H1 (cell line): ENCODE data around the gene CHRNA1. TPM values are rescaled to one million over a fixed set of nuclear protein-coding genes. Genes with fewer than 3 reads are reported as not detected.

Experiments used
- CTCF ChIA-PET: fragments of 300-600 bp; sonication (Branson Sonifier 250); formaldehyde crosslinking; loops from one replicate; lab custom pipeline; 2021; ENCODE audit not compliant: partially characterized antibody; lab: Charles Lee
- POLR2A ChIA-PET: fragments of 300-600 bp; sonication (Branson Sonifier 250); formaldehyde crosslinking; loops from one replicate; lab custom pipeline; 2021; ENCODE audit warnings: inconsistent platforms; ENCODE audit not compliant: partially characterized antibody; lab: Charles Lee
- DNase-seq, 2 experiments: peaks; one replicate each; pipeline versions ENCODE4 v3.0.0 to v3.0.0-alpha.2; 2010 to 2022; ENCODE audit warnings: low spot score in 2 of 2, low read depth in 1 of 2, mixed read lengths in 1 of 2
- FAIRE-seq: peaks from 2 replicates; lab custom pipeline; 2011; peaks lifted over from hg19 to GRCh38; lab: Jason Lieb, UNC
- H2AFZ ChIP-seq: 2 replicates; pipeline ENCODE4 v1.8.1; 2012; ENCODE audit warnings: low read length, inconsistent platforms
- H2AK5ac ChIP-seq: 2 replicates; pipeline ENCODE4 v1.6.1; 2013; ENCODE audit warnings: low read depth, low read length
- H2BK120ac ChIP-seq: replicated peaks from 2 replicates; pipeline ENCODE3; 2013; ENCODE audit warnings: low read depth, low read length, inconsistent platforms
- H2BK12ac ChIP-seq: 2 replicates; pipeline ENCODE4 v1.6.1; 2013; ENCODE audit warnings: low read depth, low read length
- H2BK15ac ChIP-seq: 2 replicates; pipeline ENCODE4 v1.6.1; 2013; ENCODE audit warnings: low read length
- H2BK20ac ChIP-seq: 2 replicates; pipeline ENCODE4 v1.6.1; 2013; ENCODE audit warnings: low read length
- H2BK5ac ChIP-seq: 2 replicates; pipeline ENCODE4 v1.6.1; 2013; ENCODE audit warnings: low read depth, low read length
- H3K14ac ChIP-seq: 2 replicates; pipeline ENCODE4 v1.6.1; 2013; ENCODE audit warnings: inconsistent platforms; ENCODE audit not compliant: insufficient read length
- H3K18ac ChIP-seq: 2 replicates; pipeline ENCODE4 v1.6.1; 2013; ENCODE audit warnings: low read length; ENCODE audit errors: extremely low read depth
- H3K23ac ChIP-seq: 2 replicates; pipeline ENCODE4 v1.6.1; 2013; ENCODE audit warnings: inconsistent platforms; ENCODE audit not compliant: insufficient read length
- H3K23me2 ChIP-seq: 2 replicates; pipeline ENCODE4 v1.6.1; 2013; ENCODE audit warnings: low read depth, low read length
- H3K27ac ChIP-seq: 2 replicates; pipeline ENCODE4 v1.6.1; 2011; ENCODE audit warnings: low read depth, low read length, inconsistent platforms
- H3K27me3 ChIP-seq, 4 experiments: replicated peaks in 1 of 4; 1 replicate in 1 of 4; 2 replicates in 3 of 4; pipeline versions ENCODE4 v1.6.1 to v1.8.1; 2011 to 2013; ENCODE audit warnings: low read length in 3 of 4, mild to moderate bottlenecking in 3 of 4, inconsistent platforms in 2 of 4, mixed read lengths in 2 of 4, moderate library complexity in 1 of 4; ENCODE audit not compliant: control insufficient read depth in 3 of 4, insufficient read depth in 3 of 4; ENCODE audit errors: extremely low read depth in 1 of 4
- H3K36me3 ChIP-seq, 4 experiments: 2 replicates each; pipeline versions ENCODE4 v1.6.1 to v1.8.1; 2011 to 2013; ENCODE audit warnings: mild to moderate bottlenecking in 4 of 4, low read length in 3 of 4, moderate library complexity in 2 of 4, control low read depth in 1 of 4, inconsistent platforms in 1 of 4; ENCODE audit not compliant: insufficient read depth in 4 of 4, control insufficient read depth in 2 of 4
- H3K4ac ChIP-seq: replicated peaks from 2 replicates; pipeline ENCODE3; 2013; ENCODE audit warnings: low read length, low read depth, mixed read lengths, inconsistent platforms; ENCODE audit not compliant: insufficient read length
- H3K4me1 ChIP-seq, 4 experiments: replicated peaks in 1 of 4; 1 replicate in 1 of 4; 2 replicates in 3 of 4; pipeline versions ENCODE4 v1.6.1 to v1.8.1; 2011 to 2013; ENCODE audit warnings: low read length in 3 of 4, inconsistent platforms in 2 of 4, mixed read lengths in 1 of 4; ENCODE audit not compliant: insufficient read depth in 4 of 4, control insufficient read depth in 3 of 4
- H3K4me2 ChIP-seq, 2 experiments: 2 replicates each; pipeline versions ENCODE4 v1.6.1 to v1.8.1; 2011 to 2013; ENCODE audit warnings: low read depth in 2 of 2, low read length in 2 of 2, control low read depth in 1 of 2, inconsistent platforms in 1 of 2, mild to moderate bottlenecking in 1 of 2; ENCODE audit not compliant: insufficient read depth in 1 of 2
- H3K4me3 ChIP-seq, 4 experiments: fragments of 200-600, 300-600 bp in 1 of 4; sonication (generic), shearing (Covaris generic), sonication (Bioruptor Twin) in 1 of 4; 2 replicates each; pipeline versions ENCODE4 v1.5.1 to v1.8.1; 2011 to 2016; ENCODE audit warnings: low read length in 4 of 4, low read depth in 3 of 4, control low read depth in 2 of 4, inconsistent platforms in 2 of 4, mild to moderate bottlenecking in 2 of 4, mixed read lengths in 1 of 4, moderate library complexity in 1 of 4; ENCODE audit not compliant: insufficient read depth in 2 of 4; ENCODE audit errors: extremely low read depth in 1 of 4
- H3K56ac ChIP-seq: replicated peaks from 2 replicates; pipeline ENCODE3; 2013; ENCODE audit warnings: low read depth, mild to moderate bottlenecking, mixed read lengths, low read length, inconsistent platforms; ENCODE audit not compliant: insufficient read length
- H3K79me1 ChIP-seq: 2 replicates; pipeline ENCODE4 v1.6.1; 2013; ENCODE audit warnings: low read depth, low read length, control low read depth
- H3K79me2 ChIP-seq, 2 experiments: 2 replicates each; pipeline versions ENCODE4 v1.6.1 to v1.8.1; 2012 to 2013; ENCODE audit warnings: low read length in 2 of 2, mild to moderate bottlenecking in 2 of 2, inconsistent platforms in 1 of 2; ENCODE audit not compliant: insufficient read depth in 2 of 2, control insufficient read depth in 1 of 2
- H3K9ac ChIP-seq, 4 experiments: replicated peaks in 1 of 4; 1 replicate in 1 of 4; 2 replicates in 3 of 4; pipeline versions ENCODE4 v1.6.1 to v1.8.1; 2011 to 2013; ENCODE audit warnings: low read depth in 3 of 4, low read length in 3 of 4, control low read depth in 2 of 4, mild to moderate bottlenecking in 2 of 4, moderate library complexity in 2 of 4, inconsistent platforms in 1 of 4; ENCODE audit errors: extremely low read depth in 1 of 4
- H3K9me3 ChIP-seq, 2 experiments: 2 replicates each; pipeline versions ENCODE4 v1.6.1 to v1.8.1; 2012 to 2013; ENCODE audit warnings: mild to moderate bottlenecking in 2 of 2, moderate library complexity in 2 of 2, control low read depth in 1 of 2, inconsistent platforms in 1 of 2, low read depth in 1 of 2, low read length in 1 of 2, mixed read lengths in 1 of 2; ENCODE audit not compliant: insufficient read depth in 2 of 2
- H4K20me1 ChIP-seq, 2 experiments: replicated peaks in 1 of 2; 2 replicates each; pipeline versions ENCODE3 to v1.8.1; 2011 to 2013; ENCODE audit warnings: inconsistent platforms in 2 of 2, low read length in 2 of 2, mild to moderate bottlenecking in 1 of 2; ENCODE audit not compliant: insufficient read depth in 2 of 2, control insufficient read depth in 1 of 2
- H4K5ac ChIP-seq: 2 replicates; pipeline ENCODE4 v1.6.1; 2013; ENCODE audit warnings: low read length, low read depth, mixed read lengths, inconsistent platforms; ENCODE audit not compliant: insufficient read length
- H4K8ac ChIP-seq: 2 replicates; pipeline ENCODE4 v1.8.0; 2013; ENCODE audit warnings: mild to moderate bottlenecking, moderate library complexity, low read length, inconsistent platforms; ENCODE audit not compliant: insufficient read depth; ENCODE audit errors: extremely low read depth
- H4K91ac ChIP-seq: replicated peaks from 2 replicates; pipeline ENCODE3; 2013; ENCODE audit warnings: low read length, mixed read lengths, inconsistent platforms; ENCODE audit not compliant: insufficient read length
- BCL11A ChIP-seq, 2 experiments: IDR thresholded peaks; one replicate each; pipeline ENCODE4 v1.6.1; 2011; ENCODE audit warnings: low read depth in 2 of 2, low read length in 2 of 2, mild to moderate bottlenecking in 2 of 2
- BRCA1 ChIP-seq: IDR thresholded peaks from 2 replicates; pipeline ENCODE4 v1.6.1; 2012; ENCODE audit warnings: low read depth, low read length, improper control_type of control experiment
- CHD2 ChIP-seq: IDR thresholded peaks from 2 replicates; pipeline ENCODE4 v1.6.1; 2012; ENCODE audit warnings: low read length, improper control_type of control experiment
- E2F6 ChIP-seq: IDR thresholded peaks from 2 replicates; pipeline ENCODE4 v1.6.1; 2012; ENCODE audit warnings: inconsistent platforms
- FOSL1 ChIP-seq: IDR thresholded peaks from 2 replicates; pipeline ENCODE4 v1.6.1; 2011; ENCODE audit warnings: mild to moderate bottlenecking, low read depth, low read length, moderate library complexity; ENCODE audit not compliant: insufficient read depth
- KDM5A ChIP-seq: fragments of 200-600 bp; IDR thresholded peaks from 2 replicates; pipeline ENCODE4 v1.7.1; 2012; ENCODE audit warnings: mild to moderate bottlenecking, low read length, inconsistent platforms, mixed read lengths
- NANOG ChIP-seq: IDR thresholded peaks from 2 replicates; pipeline ENCODE4 v1.6.1; 2011; ENCODE audit warnings: low read length, low read depth, mild to moderate bottlenecking, inconsistent platforms; ENCODE audit not compliant: insufficient read depth, poor library complexity, severe bottlenecking
- POLR2A ChIP-seq, 2 experiments: IDR thresholded peaks; 1 replicate in 1 of 2; 2 replicates in 1 of 2; pipeline ENCODE4 v1.6.1; 2011; ENCODE audit warnings: low read depth in 2 of 2, low read length in 2 of 2, mild to moderate bottlenecking in 2 of 2; ENCODE audit errors: control extremely low read depth in 1 of 2
- RNF2 ChIP-seq: fragments of 200-900, 300-1000 bp; sonication (generic); IDR thresholded peaks from 2 replicates; pipeline ENCODE4 v1.7.1; 2016; ENCODE audit warnings: borderline replicate concordance, low read depth, mild to moderate bottlenecking, antibody characterized with exemption, low read length; ENCODE audit not compliant: poor library complexity, severe bottlenecking; ENCODE audit errors: missing control alignments
- SAP30 ChIP-seq: fragments of 300-600 bp; sonication (generic); IDR thresholded peaks from 2 replicates; pipeline ENCODE4 v1.7.1; 2012; ENCODE audit warnings: low read length, moderate library complexity, mild to moderate bottlenecking, inconsistent platforms; ENCODE audit not compliant: insufficient read depth, insufficient replicate concordance
- SIRT6 ChIP-seq: IDR thresholded peaks from one replicate; pipeline ENCODE4 v1.7.1; 2012; ENCODE audit warnings: low read length, inconsistent platforms
- SP2 ChIP-seq: IDR thresholded peaks from 2 replicates; pipeline ENCODE4 v1.6.1; 2012; ENCODE audit warnings: mild to moderate bottlenecking, low read length, inconsistent platforms
- TEAD4 ChIP-seq: IDR thresholded peaks from 2 replicates; pipeline ENCODE4 v1.6.1; 2012; ENCODE audit warnings: low read depth, low read length, inconsistent platforms, mixed read lengths
- WGBS, 2 experiments: shearing (Covaris generic) in 1 of 2; methylation state at CpG; one replicate each; pipeline versions ENCODE4 v1.1.6 to v1.1.7; 2013 to 2015; ENCODE audit warnings: low lambda C conversion rate in 2 of 2, mixed read lengths in 2 of 2, inconsistent platforms in 1 of 2, low coverage in 1 of 2, missing lambda C conversion rate in 1 of 2; ENCODE audit not compliant: insufficient replicate concordance in 2 of 2, insufficient coverage in 1 of 2, insufficient read length in 1 of 2; ENCODE audit errors: extremely low coverage in 1 of 2, missing lambda C conversion rate in 1 of 2; 5-methylcytosine and 5-hydroxymethylcytosine counted together
- polyA plus RNA-seq, 7 experiments: library from polyadenylated mRNA; depleted of rRNA in 3 of 7; stranded (reverse) in 5 of 7; unstranded in 2 of 7; fragments of >200 nt in 5 of 7; fragments of 200-250 nt in 2 of 7; gene quantifications; 1 replicate in 5 of 7; 2 replicates in 1 of 7; 4 replicates in 1 of 7; pipeline versions ENCODE4 v1.2.1 to v1.2.3, GENCODE V29; 2011 to 2013; ENCODE audit warnings: missing spikeins in 2 of 7, mixed read lengths in 2 of 7
- total RNA-seq: library from RNA; stranded (reverse); fragmentation: NEBNext Ultra II Directional; extraction: Animal tissue kit (Norgen Biotek cat#: 25700); gene quantifications from 2 replicates; pipeline ENCODE4 v1.2.1, GENCODE V29; 2021

CHRNA1 gene
- total and polyA plus RNA-seq, 2 of the 8 experiments (the other 6 are each of a cell fraction or from before 2014, with no cell fraction given) = 0.11 to 0.15 TPM

GRCh38 chr2:174752403-174753037, 11.8 kb downstream of the CHRNA1 start:
- Histone ChIP-seq H3K14ac (no peak overlapping the region), H3K27me3 (no peaks in the 10 kb centered on the region), H2BK15ac (no peak overlapping the region), H4K20me1 (no peaks in the 10 kb centered on the region), H3K4me1 (peaks cover 0 to 2% (median 1%) of the 10 kb centered on the region in 4 experiments; a peak in 3 of 7 replicates), H2AK5ac (no peak overlapping the region), H3K4me2 (no peak overlapping the region), H3K4ac (no peak overlapping the region), H3K9ac (no peak overlapping the region), H3K27ac (no peak overlapping the region), H3K79me1 (no peaks in the 10 kb centered on the region), H4K8ac (no peak overlapping the region), H3K56ac (no peak overlapping the region), H3K18ac (no peak overlapping the region), H3K9me3 (no peaks in the 10 kb centered on the region), H4K5ac (no peak overlapping the region), H2BK12ac (no peak overlapping the region), H2AFZ (no peak overlapping the region), H3K36me3 (no peaks in the 10 kb centered on the region), H3K4me3 (no peak overlapping the region), H3K23ac (no peak overlapping the region), H2BK120ac (no peak overlapping the region), H2BK5ac (no peak overlapping the region), H4K91ac (no peak overlapping the region), H2BK20ac (0 out of 2 replicates have a peak overlapping the region, but pooled peaks have one; percentile 53), H3K79me2 (no peaks in the 10 kb centered on the region), H3K23me2 (no peaks in the 10 kb centered on the region)
- no peak for FAIRE-seq
- no peak for DNase-seq
- POLR2A ChIA-PET = no interaction called here
- WGBS, 2 experiments = 95% methylated on average over 4 of the region's 4 CpGs; no CpG with 5 or more reads in 1 of the 2 experiments
- CTCF ChIA-PET = interaction anchor here (0.8 to 1.6 kb wide), 3 partner anchors 10 to 21 kb away, joined by 3 to 4 read pairs (median 4); partner anchors contain the start of gene CHRNA1
- TF ChIP-seq SP2 (no peak), FOSL1 (no peak), BCL11A (IDR thresholded peaks at IDR 0.05; ENCODE audit: low read depth in 2 of 2, low read length in 2 of 2) (no peak), POLR2A (IDR thresholded peaks at IDR 0.05; ENCODE audit: control extremely low read depth in 1 of 2, low read depth in 2 of 2, low read length in 2 of 2) (no peak), NANOG (no peak), KDM5A (no peak), RNF2 (no peak), TEAD4 (no peak), CHD2 (no peak), BRCA1 (no peak), E2F6 (no peak), SIRT6 (no peak), SAP30 (no peak)
